ENCODE measurements around the gene UNC93A.

DNA sequence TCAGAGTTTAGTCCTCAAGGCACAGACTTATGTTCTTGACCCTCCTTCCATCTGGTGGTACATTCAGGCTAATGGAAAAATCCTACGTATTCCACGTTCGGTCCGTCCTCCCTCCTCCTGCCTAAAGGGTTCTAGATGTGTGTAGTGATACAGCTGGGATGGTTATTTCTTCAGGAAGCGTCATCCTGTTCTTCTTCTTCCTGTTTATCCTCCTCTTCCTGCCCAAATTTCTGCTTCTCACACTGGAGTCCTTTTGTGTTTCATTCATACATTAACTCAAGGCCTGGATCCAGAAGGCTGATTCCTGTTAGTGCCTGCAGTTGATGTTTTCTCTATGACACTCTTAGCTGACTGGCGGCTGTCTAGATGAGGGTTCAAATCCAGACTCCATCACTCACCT is 16.8 kb upstream of the UNC93A start:
- TF ChIP-seq EZH2 (IDR thresholded peaks at IDR 0.05; ENCODE audit: borderline replicate concordance, insufficient read depth, low read length, poor library complexity, severe bottlenecking): no peak
- TF ChIP-seq, protein P1, sequence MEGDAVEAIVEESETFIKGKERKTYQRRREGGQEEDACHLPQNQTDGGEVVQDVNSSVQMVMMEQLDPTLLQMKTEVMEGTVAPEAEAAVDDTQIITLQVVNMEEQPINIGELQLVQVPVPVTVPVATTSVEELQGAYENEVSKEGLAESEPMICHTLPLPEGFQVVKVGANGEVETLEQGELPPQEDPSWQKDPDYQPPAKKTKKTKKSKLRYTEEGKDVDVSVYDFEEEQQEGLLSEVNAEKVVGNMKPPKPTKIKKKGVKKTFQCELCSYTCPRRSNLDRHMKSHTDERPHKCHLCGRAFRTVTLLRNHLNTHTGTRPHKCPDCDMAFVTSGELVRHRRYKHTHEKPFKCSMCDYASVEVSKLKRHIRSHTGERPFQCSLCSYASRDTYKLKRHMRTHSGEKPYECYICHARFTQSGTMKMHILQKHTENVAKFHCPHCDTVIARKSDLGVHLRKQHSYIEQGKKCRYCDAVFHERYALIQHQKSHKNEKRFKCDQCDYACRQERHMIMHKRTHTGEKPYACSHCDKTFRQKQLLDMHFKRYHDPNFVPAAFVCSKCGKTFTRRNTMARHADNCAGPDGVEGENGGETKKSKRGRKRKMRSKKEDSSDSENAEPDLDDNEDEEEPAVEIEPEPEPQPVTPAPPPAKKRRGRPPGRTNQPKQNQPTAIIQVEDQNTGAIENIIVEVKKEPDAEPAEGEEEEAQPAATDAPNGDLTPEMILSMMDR (IDR thresholded peaks at IDR 0.05; ENCODE audit: poor library complexity, severe bottlenecking): no peak
- no peak for TF ChIP-seq POLR2AphosphoS5 (IDR thresholded peaks at IDR 0.05)
- TF ChIP-seq EP300 (conservative IDR thresholded peaks at IDR 0.05; ENCODE audit: poor library complexity, severe bottlenecking): no peak
- no peak for TF ChIP-seq RAD21 (conservative IDR thresholded peaks at IDR 0.05)
- no peak for TF ChIP-seq MXI1 (conservative IDR thresholded peaks at IDR 0.05; ENCODE audit: poor library complexity, severe bottlenecking)
- no peak for TF ChIP-seq SMC3 (conservative IDR thresholded peaks at IDR 0.05; ENCODE audit: poor library complexity)
- TF ChIP-seq TAF1 (IDR thresholded peaks at IDR 0.05; ENCODE audit: low read depth): no peak

Data from neural cell (in vitro differentiated cells).